Endothelial cell of umbilical vein (primary cell): ENCODE data around the gene SLC23A2.

Source experiments
- EZH2 ChIP-seq: IDR thresholded peaks from 2 replicates; pipeline ENCODE4 v1.6.1; 2012; ENCODE audit warnings: borderline replicate concordance, low read depth, mild to moderate bottlenecking, moderate library complexity, low read length, inconsistent platforms; ENCODE audit not compliant: severe bottlenecking
- FOS ChIP-seq: IDR thresholded peaks from 2 replicates; pipeline ENCODE4 v1.6.1; 2011; ENCODE audit warnings: mild to moderate bottlenecking, low read length, moderate library complexity, borderline replicate concordance; ENCODE audit not compliant: insufficient read depth
- POLR2A ChIP-seq: IDR thresholded peaks from 2 replicates; pipeline ENCODE4 v1.6.1; 2012; ENCODE audit warnings: low read depth, mild to moderate bottlenecking, control low read depth, low read length
- TF ChIP-seq, protein P1 (sequence below), 2 donors: IDR thresholded peaks; 1 replicate in 1 of 2; 2 replicates in 1 of 2; pipeline ENCODE4 v1.5.1; 2011; ENCODE audit warnings: low read length in 2 of 2, mild to moderate bottlenecking in 2 of 2, moderate library complexity in 2 of 2, control low read depth in 1 of 2, inconsistent platforms in 1 of 2, low read depth in 1 of 2; ENCODE audit not compliant: insufficient read depth in 1 of 2; ENCODE audit errors: extremely low read depth in 1 of 2
- TF ChIP-seq, protein P2 (sequence below): IDR thresholded peaks from 2 replicates; pipeline ENCODE4 v1.6.1; 2011; ENCODE audit not compliant: insufficient read depth, insufficient read length

DNA sequence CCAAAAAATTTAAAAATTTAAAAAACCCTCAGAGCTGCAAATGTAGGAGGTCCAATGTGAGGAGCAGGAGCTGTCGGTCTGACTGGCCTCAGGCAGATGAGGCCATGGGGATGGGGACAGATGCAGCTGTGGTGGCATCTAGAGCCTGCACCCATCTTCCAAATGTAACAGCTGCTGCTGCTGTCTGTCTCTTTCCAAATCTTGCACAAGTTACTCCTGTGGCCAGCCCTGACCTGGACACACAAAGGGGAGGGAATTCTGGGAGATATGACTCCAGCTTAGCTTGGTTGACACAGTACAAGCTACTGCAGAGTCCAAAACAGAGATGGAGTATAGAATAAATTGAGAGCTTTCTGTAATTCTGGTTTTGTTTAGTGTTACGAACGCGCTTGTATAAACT, 164.4 kb downstream of the SLC23A2 start:
- no peak for TF ChIP-seq FOS
- TF ChIP-seq EZH2: no peak
- TF ChIP-seq, protein P1, sequence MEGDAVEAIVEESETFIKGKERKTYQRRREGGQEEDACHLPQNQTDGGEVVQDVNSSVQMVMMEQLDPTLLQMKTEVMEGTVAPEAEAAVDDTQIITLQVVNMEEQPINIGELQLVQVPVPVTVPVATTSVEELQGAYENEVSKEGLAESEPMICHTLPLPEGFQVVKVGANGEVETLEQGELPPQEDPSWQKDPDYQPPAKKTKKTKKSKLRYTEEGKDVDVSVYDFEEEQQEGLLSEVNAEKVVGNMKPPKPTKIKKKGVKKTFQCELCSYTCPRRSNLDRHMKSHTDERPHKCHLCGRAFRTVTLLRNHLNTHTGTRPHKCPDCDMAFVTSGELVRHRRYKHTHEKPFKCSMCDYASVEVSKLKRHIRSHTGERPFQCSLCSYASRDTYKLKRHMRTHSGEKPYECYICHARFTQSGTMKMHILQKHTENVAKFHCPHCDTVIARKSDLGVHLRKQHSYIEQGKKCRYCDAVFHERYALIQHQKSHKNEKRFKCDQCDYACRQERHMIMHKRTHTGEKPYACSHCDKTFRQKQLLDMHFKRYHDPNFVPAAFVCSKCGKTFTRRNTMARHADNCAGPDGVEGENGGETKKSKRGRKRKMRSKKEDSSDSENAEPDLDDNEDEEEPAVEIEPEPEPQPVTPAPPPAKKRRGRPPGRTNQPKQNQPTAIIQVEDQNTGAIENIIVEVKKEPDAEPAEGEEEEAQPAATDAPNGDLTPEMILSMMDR (IDR thresholded peaks at IDR 0.05; ENCODE audit: extremely low read depth in 1 of 2, insufficient read depth in 1 of 2, low read depth in 1 of 2, low read length in 2 of 2): no peak
- no peak for TF ChIP-seq POLR2A
- TF ChIP-seq, protein P2, sequence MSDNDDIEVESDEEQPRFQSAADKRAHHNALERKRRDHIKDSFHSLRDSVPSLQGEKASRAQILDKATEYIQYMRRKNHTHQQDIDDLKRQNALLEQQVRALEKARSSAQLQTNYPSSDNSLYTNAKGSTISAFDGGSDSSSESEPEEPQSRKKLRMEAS: no peak
